RWPE1 (cell line): Measurements from ENCODE around the gene GPR82.
"Not testable (repeated sequence)": the region's sequence is repeated elsewhere in the genome, so short reads cannot be mapped to it uniquely, and the experiment has no call there.

Experiments
- CTCF ChIA-PET: fragments of 350-600 bp; sonication (Branson Sonifier 250); formaldehyde crosslinking; extraction: SDS; loops from one replicate; lab custom pipeline; 2021; lab: Yijun Ruan, JAX
- POLR2A ChIA-PET: fragments of 400-600 bp; formaldehyde crosslinking; extraction: SDS; loops from one replicate; lab custom pipeline; 2020; ENCODE audit warnings: antibody characterized with exemption; ENCODE audit not compliant: low non-redundant PET; lab: Yijun Ruan, JAX
- DNase-seq: peaks from one replicate; pipeline ENCODE4 v3.0.0; 2012; ENCODE audit warnings: low spot score
- H3K27ac ChIP-seq: fragments of 450-650 bp; 2 replicates; pipeline ENCODE4 v1.5.1; 2017
- CTCF ChIP-seq: fragments of 450-650 bp; conservative IDR thresholded peaks from 2 replicates; pipeline ENCODE4 v1.5.1; 2017; ENCODE audit warnings: low read depth, mild to moderate bottlenecking

The GPR82 gene, protein sequence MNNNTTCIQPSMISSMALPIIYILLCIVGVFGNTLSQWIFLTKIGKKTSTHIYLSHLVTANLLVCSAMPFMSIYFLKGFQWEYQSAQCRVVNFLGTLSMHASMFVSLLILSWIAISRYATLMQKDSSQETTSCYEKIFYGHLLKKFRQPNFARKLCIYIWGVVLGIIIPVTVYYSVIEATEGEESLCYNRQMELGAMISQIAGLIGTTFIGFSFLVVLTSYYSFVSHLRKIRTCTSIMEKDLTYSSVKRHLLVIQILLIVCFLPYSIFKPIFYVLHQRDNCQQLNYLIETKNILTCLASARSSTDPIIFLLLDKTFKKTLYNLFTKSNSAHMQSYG

DNA sequence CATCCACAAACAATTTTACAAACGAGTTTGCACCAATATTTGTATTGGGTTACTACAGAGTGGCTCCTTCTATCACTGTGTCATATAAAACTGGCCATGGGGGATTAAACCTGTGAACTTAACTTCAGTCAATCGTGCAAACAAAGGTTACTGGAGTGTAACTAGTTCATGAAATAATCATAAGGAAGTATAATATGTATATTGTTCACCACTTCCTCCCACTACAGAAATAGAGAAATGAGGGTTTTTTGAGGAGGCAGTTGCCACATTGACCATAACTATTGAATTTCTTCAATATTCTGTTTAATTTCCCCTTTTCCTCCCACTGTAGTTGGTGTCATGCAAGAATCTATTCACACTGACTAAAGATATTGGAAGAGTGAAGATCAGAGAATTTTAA is at the start of gene GPR82:
Gene GPR82, plus strand, starts transcription at position 356 of the 400 bp plus-strand sequence. CDS start 2,846 bp downstream, outside the sequence.
- TF ChIP-seq CTCF = no peak
- no peak for DNase-seq
- CTCF ChIA-PET = no interaction called here
- POLR2A ChIA-PET = no interaction called here
- no peak within 1 kb of the TSS for H3K27ac ChIP-seq

DNA sequence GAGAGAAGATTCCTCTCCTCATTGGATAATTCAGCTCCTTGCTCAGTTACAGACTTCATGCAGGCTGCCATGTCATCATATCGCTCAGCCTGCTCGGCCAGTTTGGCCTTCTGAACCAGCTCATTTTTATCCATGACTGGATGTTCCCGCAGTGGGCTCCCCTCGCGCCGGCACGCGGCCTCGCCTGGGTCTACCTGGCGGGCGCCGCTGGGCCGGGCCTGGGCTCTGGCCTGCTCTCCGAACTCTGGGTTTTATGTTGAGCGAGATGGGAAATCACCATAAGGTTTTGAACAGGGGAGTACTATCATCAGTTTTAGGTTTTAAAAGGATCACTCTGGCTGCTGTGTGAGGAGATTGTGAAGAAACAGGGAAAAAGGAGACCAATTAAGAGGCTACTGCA is 47.6 kb upstream of the GPR82 start:
- POLR2A ChIA-PET, H3K27ac ChIP-seq, DNase-seq, CTCF ChIA-PET: not testable (repeated sequence)

DNA sequence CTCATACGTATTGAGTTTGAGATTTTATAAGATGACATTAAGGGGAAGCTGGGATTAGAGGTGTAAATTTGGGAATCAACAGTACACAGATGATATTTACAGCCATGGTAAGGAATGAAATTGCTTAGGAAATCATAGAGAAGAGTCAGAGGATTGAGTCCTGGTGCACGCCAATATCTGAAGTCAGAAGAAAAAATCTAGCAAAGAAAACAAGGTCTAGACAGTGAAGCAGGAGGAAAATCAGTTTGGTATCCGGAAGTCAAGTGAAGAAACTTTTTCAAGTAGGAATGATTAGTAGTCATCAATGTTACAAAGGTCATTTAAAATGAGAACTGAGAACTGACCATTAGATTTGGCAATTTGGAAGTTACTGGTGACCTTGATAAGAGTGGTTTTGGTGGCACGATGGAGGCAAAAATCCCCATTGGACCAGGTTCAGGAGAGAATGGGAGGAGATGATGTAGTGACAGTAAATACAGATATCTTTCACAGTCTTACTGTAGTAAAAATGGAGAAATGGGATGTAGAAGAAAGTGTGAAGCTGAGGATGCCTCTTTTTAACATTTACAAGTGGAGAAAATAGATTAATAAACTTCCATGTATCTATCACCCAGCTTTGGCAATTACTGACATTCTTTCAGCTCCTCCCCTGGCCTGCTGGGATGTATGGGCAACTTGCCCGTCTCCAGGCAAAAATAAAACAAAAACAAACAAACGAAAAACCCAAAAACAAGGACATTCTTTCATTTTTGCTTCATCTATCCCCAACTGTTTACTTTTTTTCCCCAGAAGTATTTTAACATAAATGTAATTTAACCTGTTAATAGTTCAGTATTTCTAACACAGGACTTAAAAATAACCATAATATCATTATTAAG is 46.6 kb upstream of the GPR82 start:
- no peak for DNase-seq
- CTCF ChIA-PET = no interaction called here
- H3K27ac ChIP-seq = no peak overlapping the region
- TF ChIP-seq CTCF = no peak
- POLR2A ChIA-PET = no interaction called here

DNA sequence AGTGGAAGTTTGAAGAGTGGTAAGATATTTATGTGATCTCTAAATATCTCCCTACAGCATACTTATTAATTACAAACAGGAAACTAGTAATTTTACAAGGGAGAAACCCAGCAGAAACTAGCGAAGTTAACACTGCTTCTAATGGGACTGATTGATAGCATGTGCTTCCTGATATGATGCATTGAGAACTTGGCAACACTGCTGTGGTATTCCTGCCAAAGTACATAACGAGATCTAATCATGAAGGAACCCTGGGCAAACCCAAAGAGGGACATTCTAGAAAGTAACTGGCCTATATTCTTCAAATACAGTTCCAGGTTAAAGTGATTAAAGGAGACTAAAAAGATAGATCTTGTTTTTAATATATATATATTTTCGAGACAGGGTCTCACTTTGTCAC is 39.8 kb upstream of the GPR82 start:
- no peak overlapping the region for H3K27ac ChIP-seq
- no peak for DNase-seq
- ChIA-PET POLR2A (no interaction called here), CTCF (interaction anchor here (0.6 to 0.7 kb wide), 2 partner anchors 353 to 1904 kb away, joined by 3 read pairs; no protein-coding TSS in a partner anchor)
- no peak for TF ChIP-seq CTCF

- TF ChIP-seq CTCF = no peak
- DNase-seq = no peak
- no peak overlapping the region for H3K27ac ChIP-seq
- ChIA-PET CTCF (no interaction called here), POLR2A (no interaction called here)
These were observed 39.0 kb upstream of the GPR82 start for GRCh38 chrX:41684940-41685339.

DNA sequence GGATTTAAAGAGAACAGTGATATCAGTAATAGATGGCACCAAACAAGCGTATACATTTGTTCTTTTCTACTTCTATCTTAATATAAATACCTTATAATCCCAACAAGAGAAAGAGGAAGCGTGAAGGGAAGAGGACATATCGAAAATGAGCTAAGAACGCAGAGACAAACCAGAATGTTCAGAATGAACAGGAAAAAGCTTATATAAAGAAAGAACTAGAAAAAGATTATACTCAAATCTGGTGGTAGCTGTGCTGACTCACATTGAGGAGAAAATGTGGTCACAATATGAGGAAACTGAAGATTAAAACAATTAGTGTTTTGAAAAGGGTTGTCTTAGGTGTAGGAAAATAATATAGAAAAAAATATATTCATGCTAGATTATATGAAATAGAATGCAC is 37.2 kb upstream of the GPR82 start:
- no peak overlapping the region for H3K27ac ChIP-seq
- TF ChIP-seq CTCF = no peak
- POLR2A ChIA-PET = no interaction called here
- no peak for DNase-seq
- CTCF ChIA-PET = no interaction called here
